ENCODE measurements around the gene CFAP20DC.
"Not testable (repeated sequence)": the region's sequence is repeated elsewhere in the genome, so short reads cannot be mapped to it uniquely, and the experiment has no call there.

- TF ChIP-seq, protein P1, sequence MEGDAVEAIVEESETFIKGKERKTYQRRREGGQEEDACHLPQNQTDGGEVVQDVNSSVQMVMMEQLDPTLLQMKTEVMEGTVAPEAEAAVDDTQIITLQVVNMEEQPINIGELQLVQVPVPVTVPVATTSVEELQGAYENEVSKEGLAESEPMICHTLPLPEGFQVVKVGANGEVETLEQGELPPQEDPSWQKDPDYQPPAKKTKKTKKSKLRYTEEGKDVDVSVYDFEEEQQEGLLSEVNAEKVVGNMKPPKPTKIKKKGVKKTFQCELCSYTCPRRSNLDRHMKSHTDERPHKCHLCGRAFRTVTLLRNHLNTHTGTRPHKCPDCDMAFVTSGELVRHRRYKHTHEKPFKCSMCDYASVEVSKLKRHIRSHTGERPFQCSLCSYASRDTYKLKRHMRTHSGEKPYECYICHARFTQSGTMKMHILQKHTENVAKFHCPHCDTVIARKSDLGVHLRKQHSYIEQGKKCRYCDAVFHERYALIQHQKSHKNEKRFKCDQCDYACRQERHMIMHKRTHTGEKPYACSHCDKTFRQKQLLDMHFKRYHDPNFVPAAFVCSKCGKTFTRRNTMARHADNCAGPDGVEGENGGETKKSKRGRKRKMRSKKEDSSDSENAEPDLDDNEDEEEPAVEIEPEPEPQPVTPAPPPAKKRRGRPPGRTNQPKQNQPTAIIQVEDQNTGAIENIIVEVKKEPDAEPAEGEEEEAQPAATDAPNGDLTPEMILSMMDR (IDR thresholded peaks at IDR 0.05 in 4 of 5, conservative IDR thresholded peaks at IDR 0.05 in 1 of 5): not testable (repeated sequence)
- TF ChIP-seq POLR2A (IDR thresholded peaks at IDR 0.05): not testable (repeated sequence)
Observed at GRCh38 chr3:59050811-59051414, 1.1 kb upstream of the CFAP20DC start.

Measured in gastrocnemius medialis (tissue), 4 donors.